ENCODE results near the gene GPX2.
A peak's percentile ranks its signal among the peaks of the same experiment; 100 is the strongest.

GPX2 gene

DNA sequence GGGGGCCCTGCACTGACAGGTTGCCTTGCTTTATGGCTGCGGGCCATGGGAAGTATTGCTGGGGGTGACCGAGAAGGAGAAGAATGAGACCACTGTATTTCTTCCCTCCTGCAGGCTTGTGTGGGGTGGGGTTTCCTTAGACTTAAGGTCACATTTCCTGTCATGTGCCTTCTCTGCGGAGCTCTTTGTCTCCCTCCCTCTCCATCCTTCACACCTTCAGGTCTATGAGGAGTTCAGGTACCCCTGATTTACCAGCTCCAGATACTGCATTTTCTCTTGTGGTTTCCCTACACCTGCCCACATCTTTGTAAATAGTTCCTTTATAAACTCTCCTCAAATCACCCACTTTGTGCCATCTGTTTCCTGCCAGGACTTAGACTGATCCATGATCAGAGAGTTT, 47.8 kb upstream of the GPX2 start:
- CTCF ChIA-PET: no interaction called here
- TF ChIP-seq REPIN1 (tag by site-specific recombination; IDR thresholded peaks at IDR 0.05; ENCODE audit: low read depth) (no peak), BCL11A (tag by site-specific recombination; IDR thresholded peaks at IDR 0.05; ENCODE audit: low read depth) (no peak), ZNF48 (tag by site-specific recombination; IDR thresholded peaks at IDR 0.05) (no peak), ZNF394 (tag by site-specific recombination; IDR thresholded peaks at IDR 0.05; ENCODE audit: borderline replicate concordance) (no peak), BCL11B (tag by site-specific recombination; IDR thresholded peaks at IDR 0.05; ENCODE audit: low read depth) (no peak)
- POLR2A ChIA-PET: no interaction called here

GRCh38 chr14:64987438-64987767, 44.9 kb upstream of the GPX2 start:
- Histone ChIP-seq H3K27ac (ENCODE audit: extremely low read depth, low read depth, low read length) (peak overlapping the region; percentile 61; the same call in 1 of the 2 replicates), H3K4me1 (ENCODE audit: control insufficient read depth, insufficient read depth, low read length) (peaks cover 3% of the 10 kb centered on the region; the same call in 1 of the 2 replicates), H3K9me3 (ENCODE audit: control insufficient read depth, insufficient read depth, low read depth, low read length) (no peaks in the 10 kb centered on the region), H3K36me3 (ENCODE audit: control insufficient read depth in 2 of 2, insufficient read depth in 1 of 2, low read length in 2 of 2) (no peaks in the 10 kb centered on the region), H3K4me3 (ENCODE audit: low read depth, low read length) (peak overlapping the region; percentile 85)
- CTCF ChIA-PET: interaction anchor here (0.6 to 3.2 kb wide), 8 partner anchors 8 to 1357 kb away, joined by 3 to 37 read pairs (median 4); no protein-coding TSS in a partner anchor
- TF ChIP-seq ZNF660 (tag by site-specific recombination; IDR thresholded peaks at IDR 0.05) (no peak), SCRT2 (tag by site-specific recombination; IDR thresholded peaks at IDR 0.05) (no peak), ZNF302 (tag by site-specific recombination; IDR thresholded peaks at IDR 0.05; ENCODE audit: low read depth) (no peak), ZNF776 (tag by site-specific recombination; IDR thresholded peaks at IDR 0.05; ENCODE audit: borderline replicate concordance) (no peak), GLIS1 (tag by site-specific recombination; IDR thresholded peaks at IDR 0.05) (no peak), ZNF449 (tag by site-specific recombination; IDR thresholded peaks at IDR 0.05) (peak; percentile 2; the same call in 1 of the 2 replicates), SP2 (tag by site-specific recombination; IDR thresholded peaks at IDR 0.05) (no peak), ZNF521 (tag by site-specific recombination; IDR thresholded peaks at IDR 0.05) (no peak), IKZF3 (tag by site-specific recombination; IDR thresholded peaks at IDR 0.05) (0 out of 2 replicates have a peak, but pooled peaks have one; percentile 2), ZNF335 (tag by site-specific recombination; conservative IDR thresholded peaks at IDR 0.05) (peak; percentile 24; the same call in 1 of the 2 replicates), ZNF266 (tag by site-specific recombination; IDR thresholded peaks at IDR 0.05; ENCODE audit: low read depth) (no peak), ZNF433 (tag by site-specific recombination; IDR thresholded peaks at IDR 0.05; ENCODE audit: low read depth) (no peak), ZBTB20 (tag by site-specific recombination; IDR thresholded peaks at IDR 0.05) (peak; percentile 78), ZBTB48 (tag by site-specific recombination; IDR thresholded peaks at IDR 0.05) (no peak), ZSCAN18 (tag by site-specific recombination; IDR thresholded peaks at IDR 0.05) (no peak)
- TF ChIP-seq, protein P1, sequence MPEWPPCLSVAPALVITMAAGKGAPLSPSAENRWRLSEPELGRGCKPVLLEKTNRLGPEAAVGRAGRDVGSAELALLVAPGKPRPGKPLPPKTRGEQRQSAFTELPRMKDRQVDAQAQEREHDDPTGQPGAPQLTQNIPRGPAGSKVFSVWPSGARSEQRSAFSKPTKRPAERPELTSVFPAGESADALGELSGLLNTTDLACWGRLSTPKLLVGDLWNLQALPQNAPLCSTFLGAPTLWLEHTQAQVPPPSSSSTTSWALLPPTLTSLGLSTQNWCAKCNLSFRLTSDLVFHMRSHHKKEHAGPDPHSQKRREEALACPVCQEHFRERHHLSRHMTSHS (tag by site-specific recombination; IDR thresholded peaks at IDR 0.05): no peak
- POLR2A ChIA-PET: interaction anchor here (0.8 to 1.5 kb wide), 7 partner anchors 11 to 115 kb away, joined by 3 to 6 read pairs (median 3); partner anchors contain the start of gene MAX

More for the DNA sequence above, 47.8 kb upstream of the GPX2 start:
- Histone ChIP-seq H3K4me3 (ENCODE audit: low read depth, low read length) (no peak overlapping the region), H3K27ac (ENCODE audit: extremely low read depth, low read depth, low read length) (no peak overlapping the region), H3K36me3 (ENCODE audit: control insufficient read depth in 2 of 2, insufficient read depth in 1 of 2, low read length in 2 of 2) (no peaks in the 10 kb centered on the region; a peak in 1 of 3 replicates), H3K9me3 (ENCODE audit: control insufficient read depth, insufficient read depth, low read depth, low read length) (no peaks in the 10 kb centered on the region), H3K4me1 (ENCODE audit: control insufficient read depth, insufficient read depth, low read length) (peaks cover 3% of the 10 kb centered on the region; the same call in 1 of the 2 replicates)

Measured in HEK293 (cell line).